SK-N-SH treated with all-trans-retinoic acid at 6 μM for 48 hours (cell line): ENCODE results near the gene CCN2.

Source experiments
- ARNTL ChIP-seq: fragments of 450-650 bp; formaldehyde crosslinking; IDR thresholded peaks from 2 replicates; pipeline ENCODE4 v1.5.0; 2020; ENCODE audit warnings: low read depth, mild to moderate bottlenecking, moderate library complexity, borderline replicate concordance
- CSRNP3 ChIP-seq: fragments of 250-450 bp; sonication (Bioruptor Pico); IDR thresholded peaks from 2 replicates; pipeline ENCODE4 v1.5.1; 2021; ENCODE audit warnings: mild to moderate bottlenecking, moderate library complexity
- OSR1 ChIP-seq: fragments of 250-450 bp; sonication (Bioruptor Pico); IDR thresholded peaks from 2 replicates; pipeline ENCODE4 v1.8.0; 2022; ENCODE audit warnings: moderate library complexity, mild to moderate bottlenecking, inconsistent platforms
- PATZ1 ChIP-seq: fragments of 250-450 bp; sonication (Bioruptor Pico); IDR thresholded peaks from 2 replicates; pipeline ENCODE4 v1.8.0; 2020; ENCODE audit warnings: mild to moderate bottlenecking, moderate library complexity, borderline replicate concordance
- POU6F1 ChIP-seq: fragments of 250-450 bp; sonication (Bioruptor Pico); IDR thresholded peaks from 2 replicates; pipeline ENCODE4 v1.8.0; 2021; ENCODE audit warnings: low read depth, mild to moderate bottlenecking, moderate library complexity, borderline replicate concordance
- PPARA ChIP-seq: fragments of 250-450 bp; sonication (Bioruptor Pico); IDR thresholded peaks from 2 replicates; pipeline ENCODE4 v1.5.0; 2020; ENCODE audit warnings: mild to moderate bottlenecking, borderline replicate concordance
- TCF4 ChIP-seq: fragments of 250-450 bp; sonication (Bioruptor Pico); IDR thresholded peaks from 2 replicates; pipeline ENCODE4 v1.8.0; 2021; ENCODE audit warnings: mild to moderate bottlenecking, moderate library complexity, borderline replicate concordance
- ZFP3 ChIP-seq: fragments of 250-450 bp; sonication (Bioruptor Pico); IDR thresholded peaks from 2 replicates; pipeline ENCODE4 v1.5.0; 2020; ENCODE audit warnings: mild to moderate bottlenecking, moderate library complexity
- ZFP30 ChIP-seq: fragments of 450-650 bp; formaldehyde crosslinking; IDR thresholded peaks from 2 replicates; pipeline ENCODE4 v1.5.0; 2022; ENCODE audit warnings: mild to moderate bottlenecking, moderate library complexity
- ZNF70 ChIP-seq: fragments of 450-650 bp; formaldehyde crosslinking; IDR thresholded peaks from 2 replicates; pipeline ENCODE4 v1.5.0; 2020; ENCODE audit warnings: mild to moderate bottlenecking, moderate library complexity
- ZNF8 ChIP-seq: fragments of 450-650 bp; formaldehyde crosslinking; IDR thresholded peaks from 2 replicates; pipeline ENCODE4 v1.5.0; 2020; ENCODE audit warnings: mild to moderate bottlenecking, moderate library complexity

- no peak for TF ChIP-seq ARNTL (CRISPR knock-in tag)
- TF ChIP-seq POU6F1 = no peak
- no peak for TF ChIP-seq TCF4 (CRISPR knock-in tag)
- no peak for TF ChIP-seq CSRNP3 (CRISPR knock-in tag)
- TF ChIP-seq ZFP3 = no peak
- no peak for TF ChIP-seq PPARA (CRISPR knock-in tag)
- no peak for TF ChIP-seq OSR1 (CRISPR knock-in tag)
- no peak for TF ChIP-seq ZNF8 (CRISPR knock-in tag)
- no peak for TF ChIP-seq PATZ1 (CRISPR knock-in tag)
- TF ChIP-seq ZNF70 = no peak
- TF ChIP-seq ZFP30 (CRISPR knock-in tag) = no peak
These were observed 30.4 kb upstream of the CCN2 start for GRCh38 chr6:131981624-131981978.
